Mammary microvascular endothelial cell (primary cell): ENCODE results near the gene CFAP141. TPM values are rescaled to one million over a fixed set of nuclear protein-coding genes. Genes with fewer than 3 reads are reported as not detected.

Source experiments
- total RNA-seq: library from RNA; depleted of rRNA; stranded (reverse); fragments of >200 nt; gene quantifications from 2 replicates; pipeline ENCODE4 v1.2.3, GENCODE V29; 2015

CFAP141 gene
- not detected in 2 replicates for total RNA-seq

GRCh38 chr1:154206196-154206595 is at the start of gene CFAP141:
Gene CFAP141 (minus strand): TSS chr1:154206333. CDS start chr1:154206307, 26 bp downstream.

DNA sequence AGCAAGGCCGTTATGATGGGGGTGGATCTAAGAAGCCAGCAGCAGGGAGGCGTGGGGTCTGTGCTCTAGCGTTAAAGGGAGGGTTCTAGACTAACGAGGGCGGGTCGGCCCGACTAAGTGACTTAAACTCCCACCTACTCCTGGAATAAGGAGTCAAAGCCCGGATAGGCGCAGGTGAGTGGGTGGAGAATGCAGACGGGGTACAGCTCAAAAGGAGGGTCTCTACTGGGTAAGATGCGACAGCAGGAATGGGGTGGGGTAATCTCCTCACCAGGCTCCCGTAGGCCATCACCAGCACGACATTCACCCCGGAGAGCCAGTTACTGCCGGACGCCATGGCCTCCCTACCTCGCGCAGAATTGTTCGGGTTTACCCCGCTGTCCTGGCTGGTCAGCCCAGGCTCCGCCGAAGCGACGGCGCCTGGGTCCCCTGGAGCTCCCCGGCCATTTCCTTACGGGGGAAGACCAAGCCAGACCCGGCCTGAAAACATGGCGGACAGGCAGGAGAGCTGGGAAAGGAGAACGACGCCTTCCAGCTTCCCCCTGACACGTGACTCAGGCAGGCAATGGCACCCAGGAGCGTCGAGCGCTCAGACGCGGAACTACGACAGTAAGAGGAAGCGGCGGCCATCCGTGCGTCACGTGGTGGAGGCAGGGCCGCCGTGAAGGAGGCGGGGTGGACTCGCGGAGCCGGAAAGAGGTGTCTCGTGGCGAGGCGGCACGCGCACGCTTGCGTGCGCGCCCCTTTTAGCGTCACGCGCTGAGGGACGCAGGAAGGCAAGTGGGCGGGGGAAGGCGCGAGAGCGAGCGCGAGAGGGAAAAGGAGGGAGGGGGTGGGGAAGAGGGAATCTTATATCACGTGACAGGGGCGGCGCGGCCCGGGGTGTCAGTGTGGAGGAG is 14.2 kb upstream of the CFAP141 start, which contains the start of gene UBAP2L:
UBAP2L (plus strand) TSS at position 885 of the 899 bp plus-strand sequence. CDS start 4,169 bp downstream, outside the sequence.

GRCh38 chr1:154191990-154192461 is 14.1 kb downstream of the CFAP141 start, which contains the start of gene TPM3:
Gene TPM3 (minus strand): TSS chr1:154192100. CDS start chr1:154192018, 82 bp downstream.

GRCh38 chr1:154154534-154155191 is 51.5 kb downstream of the CFAP141 start, which contains the start of gene NUP210L:
Gene NUP210L (minus strand): TSS chr1:154155073.

Other genes starting within 250 kb of the CFAP141 start
- 9.1 and 11.6 TPM in 2 replicates for gene CRTC2, start 247.7 kb downstream of the CFAP141 start, total RNA-seq
- gene SLC39A1, start 242.8 kb downstream of the CFAP141 start, total RNA-seq, result 94.3 and 101 TPM in 2 replicates
- 6.3 and 9.0 TPM in 2 replicates for gene CREB3L4, start 238.4 kb downstream of the CFAP141 start, total RNA-seq
- 223 and 236 TPM in 2 replicates for gene JTB, start 228.7 kb downstream of the CFAP141 start, total RNA-seq
- gene RAB13, start 220.0 kb downstream of the CFAP141 start, total RNA-seq, result 38.6 and 39.7 TPM in 2 replicates
- 1,749 and 2,452 TPM in 2 replicates for gene RPS27, start 215.6 kb downstream of the CFAP141 start, total RNA-seq
- 0.07 TPM in 1 of 2 replicates, not detected in the other for gene NUP210L, start 51.3 kb downstream of the CFAP141 start, total RNA-seq
- 1,041 and 1,134 TPM in 2 replicates for gene TPM3, start 14.2 kb downstream of the CFAP141 start, total RNA-seq
- gene UBAP2L, start 14.6 kb upstream of the CFAP141 start, total RNA-seq, result 81.4 and 87.4 TPM in 2 replicates
- 118 and 124 TPM in 2 replicates for gene HAX1, start 66.3 kb upstream of the CFAP141 start, total RNA-seq
- not detected in 2 replicates for gene AQP10, start 114.8 kb upstream of the CFAP141 start, total RNA-seq
- gene ATP8B2, start 119.2 kb upstream of the CFAP141 start, total RNA-seq, result 53.6 and 59.0 TPM in 2 replicates
- 5.3 and 8.3 TPM in 2 replicates for gene IL6R, start 199.0 kb upstream of the CFAP141 start, total RNA-seq